SKM-1 (cell line): ENCODE data around the gene ALDH3B2.
"Not testable (repeated sequence)": the region's sequence is repeated elsewhere in the genome, so short reads cannot be mapped to it uniquely, and the experiment has no call there.

Experiments
- DNase-seq: peaks from one replicate; lab custom pipeline; 2025; ENCODE audit not compliant: unreplicated experiment; lab: John Stamatoyannopoulos, UW

The ALDH3B2 gene

DNA sequence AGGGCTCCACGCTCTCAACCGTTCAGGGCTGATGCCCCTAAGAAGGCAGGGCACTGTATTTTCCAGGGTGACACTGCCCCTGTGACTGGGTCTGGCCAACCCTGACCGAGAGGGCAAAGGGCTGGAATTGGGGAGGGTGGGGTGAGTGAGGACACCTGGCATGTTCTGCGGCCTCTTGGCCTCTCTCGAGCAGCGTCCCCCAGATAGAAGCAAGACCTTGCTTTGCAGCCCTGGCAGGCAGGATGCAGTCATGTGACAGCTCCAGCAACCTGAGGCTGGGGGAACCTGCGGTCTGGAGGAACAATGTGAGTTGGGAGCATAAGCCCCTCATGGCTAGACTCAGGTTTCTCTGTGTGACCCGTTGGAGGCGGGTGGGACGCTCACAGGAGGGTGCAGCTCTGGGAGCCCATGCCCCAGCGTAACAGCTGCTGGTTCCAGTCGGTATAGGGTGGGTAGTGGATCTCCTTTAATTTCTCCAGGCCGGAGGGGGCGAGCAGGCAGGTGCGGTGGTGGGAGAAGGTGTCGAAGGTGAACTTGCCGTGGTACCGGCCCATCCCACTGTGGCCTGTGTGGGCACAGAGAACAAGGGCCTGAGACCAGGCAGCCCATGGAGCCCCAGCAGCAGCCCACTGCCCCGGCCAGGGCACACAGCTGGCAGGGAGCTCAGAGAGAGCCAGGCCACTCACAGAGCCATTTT is 11.4 kb downstream of the ALDH3B2 start:
- DNase-seq: no peak

DNA sequence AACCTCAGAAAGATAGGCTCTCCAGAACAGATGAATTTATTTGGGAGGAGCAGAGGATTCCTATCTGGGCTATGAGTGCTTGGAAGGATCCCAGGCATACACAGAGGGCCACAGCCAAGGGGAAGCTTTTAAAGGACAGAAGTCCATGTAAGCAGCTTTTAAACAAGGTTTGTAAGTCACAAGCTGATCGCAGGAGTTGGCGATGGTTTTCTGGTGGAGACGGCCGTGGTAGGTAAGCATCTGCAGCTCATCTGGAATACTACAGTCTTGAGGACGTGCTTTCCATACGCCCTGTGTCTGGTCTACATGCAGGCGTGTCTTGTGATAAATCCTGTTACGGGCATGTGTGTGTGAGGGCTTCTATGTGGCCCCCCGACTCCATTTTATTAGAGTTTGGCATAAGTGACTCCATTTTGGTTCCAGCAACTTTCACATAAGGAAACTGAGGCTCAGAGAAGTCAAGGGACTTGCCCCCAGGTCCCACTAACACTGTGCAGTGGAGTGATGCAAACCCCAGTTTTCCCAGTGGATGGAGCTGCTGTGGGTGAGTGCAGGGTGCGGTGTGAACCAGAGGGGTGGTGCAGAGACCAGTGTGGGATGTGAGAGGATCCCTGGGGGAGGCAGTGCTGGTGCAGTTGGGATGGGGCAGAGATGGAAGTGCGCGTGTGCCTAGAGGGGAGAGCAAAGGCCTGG is 12.1 kb downstream of the ALDH3B2 start:
- no peak for DNase-seq

DNA sequence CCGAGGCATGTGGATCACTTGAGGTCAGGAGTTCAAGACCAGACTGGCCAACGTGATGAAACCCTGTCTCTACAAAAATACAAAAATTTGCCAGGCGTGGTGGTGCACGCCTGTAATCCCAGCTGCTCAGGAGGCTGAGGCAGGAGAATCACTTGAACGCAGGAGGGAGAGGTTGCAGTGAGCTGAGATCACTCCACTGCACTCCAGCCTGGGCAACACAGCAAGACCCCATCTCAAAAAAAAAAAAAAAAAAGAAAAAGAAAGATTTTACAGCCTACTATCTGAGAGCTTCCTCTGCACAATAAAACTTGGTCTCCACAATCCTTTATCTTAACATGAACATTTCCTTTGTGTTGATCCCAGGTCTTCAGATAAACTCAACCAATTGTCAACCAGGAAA is 13.7 kb downstream of the ALDH3B2 start:
- not testable (repeated sequence) for DNase-seq

DNA sequence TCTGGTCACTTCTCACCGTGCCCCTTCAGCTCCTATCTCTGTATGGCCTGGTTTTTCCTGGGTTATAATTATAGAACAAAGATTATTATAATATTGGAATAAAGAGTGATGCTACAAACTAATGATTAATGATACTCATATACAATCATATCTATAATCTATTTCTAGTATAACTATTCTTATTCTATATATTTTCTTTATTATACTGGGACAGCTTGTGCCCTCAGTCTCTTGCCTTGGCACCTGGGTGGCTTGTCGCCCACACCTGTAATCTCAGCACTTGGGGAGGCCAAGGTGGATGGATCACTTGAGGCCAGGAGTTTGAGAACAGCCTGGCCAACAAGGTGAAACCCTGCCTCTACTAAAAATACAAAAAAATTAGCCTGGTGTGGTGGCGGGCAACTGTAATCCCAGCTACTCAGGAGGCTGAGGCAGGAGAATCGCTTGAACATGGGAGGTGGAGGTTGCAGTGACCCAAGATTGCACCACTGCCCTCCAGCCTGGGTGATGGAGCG is 14.7 kb downstream of the ALDH3B2 start:
- not testable (repeated sequence) for DNase-seq

DNA sequence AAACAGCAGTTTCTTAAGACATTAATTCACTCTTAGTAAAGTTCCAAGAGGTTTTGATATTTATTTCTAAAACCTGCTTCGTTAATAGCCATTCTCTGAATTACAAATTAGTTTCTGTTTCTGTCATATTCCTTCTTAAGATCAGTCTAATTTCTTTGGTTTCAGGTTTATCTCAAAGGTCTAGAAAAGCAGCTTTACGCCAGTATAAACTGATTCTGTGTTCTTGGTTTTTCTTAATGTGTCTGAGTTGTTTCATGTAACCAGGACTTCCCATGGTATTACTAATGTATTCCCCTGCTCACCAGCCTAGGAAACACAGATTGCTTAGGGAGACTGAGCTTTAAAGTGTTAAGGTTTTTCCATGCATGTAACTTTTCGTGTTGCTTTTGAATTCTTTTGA is 17.1 kb downstream of the ALDH3B2 start:
- no peak for DNase-seq

DNA sequence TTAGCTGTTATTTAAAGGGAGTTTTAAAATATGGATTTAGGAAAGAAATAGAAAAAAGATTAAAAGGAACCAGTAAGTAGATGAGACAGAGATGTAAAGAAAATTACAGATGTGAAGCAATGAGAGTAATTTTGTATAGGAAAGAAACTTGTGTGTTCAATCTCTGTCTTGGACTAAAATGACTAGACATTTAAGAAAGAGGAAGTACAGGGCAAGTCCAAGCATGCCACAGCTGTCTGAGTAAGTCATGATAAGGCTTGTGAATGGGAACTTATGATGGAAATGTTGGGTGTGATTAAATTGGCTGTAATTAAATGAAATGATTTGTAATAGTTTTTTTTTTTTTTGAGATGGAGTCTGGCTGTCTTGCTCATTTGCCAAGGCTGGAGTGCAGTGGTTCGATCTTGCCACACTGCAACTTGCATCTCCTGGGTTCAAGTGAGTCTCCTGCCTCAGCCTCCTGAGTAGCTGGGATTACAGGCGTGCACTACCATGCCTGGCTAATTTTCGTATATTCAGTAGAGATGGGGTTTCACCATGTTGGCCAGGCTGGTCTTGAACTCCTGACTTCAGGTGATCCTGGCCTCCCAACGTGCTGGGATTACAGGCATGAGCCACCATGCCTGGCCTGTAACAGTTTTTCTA is 18.0 kb downstream of the ALDH3B2 start:
- peak; percentile 30 for DNase-seq

DNA sequence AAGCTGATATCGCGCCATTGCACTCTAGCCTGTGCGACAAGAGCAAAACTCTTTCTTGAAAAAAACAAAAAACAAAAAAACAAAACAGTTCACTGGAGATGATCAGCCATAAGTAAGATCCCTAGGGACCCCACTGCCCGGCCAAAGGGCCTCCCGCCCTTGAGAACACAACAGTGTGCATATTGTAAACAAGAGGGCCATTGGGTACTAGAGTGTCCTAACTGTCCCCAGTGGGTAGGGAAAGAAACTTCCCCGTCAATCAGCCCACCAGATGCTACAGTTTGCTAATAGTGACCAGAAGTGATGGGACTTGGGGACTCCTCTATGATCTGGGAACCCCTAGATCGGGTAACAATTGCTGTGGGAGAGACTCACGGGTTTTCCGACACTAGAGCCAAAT is 20.2 kb downstream of the ALDH3B2 start:
- DNase-seq: no peak

DNA sequence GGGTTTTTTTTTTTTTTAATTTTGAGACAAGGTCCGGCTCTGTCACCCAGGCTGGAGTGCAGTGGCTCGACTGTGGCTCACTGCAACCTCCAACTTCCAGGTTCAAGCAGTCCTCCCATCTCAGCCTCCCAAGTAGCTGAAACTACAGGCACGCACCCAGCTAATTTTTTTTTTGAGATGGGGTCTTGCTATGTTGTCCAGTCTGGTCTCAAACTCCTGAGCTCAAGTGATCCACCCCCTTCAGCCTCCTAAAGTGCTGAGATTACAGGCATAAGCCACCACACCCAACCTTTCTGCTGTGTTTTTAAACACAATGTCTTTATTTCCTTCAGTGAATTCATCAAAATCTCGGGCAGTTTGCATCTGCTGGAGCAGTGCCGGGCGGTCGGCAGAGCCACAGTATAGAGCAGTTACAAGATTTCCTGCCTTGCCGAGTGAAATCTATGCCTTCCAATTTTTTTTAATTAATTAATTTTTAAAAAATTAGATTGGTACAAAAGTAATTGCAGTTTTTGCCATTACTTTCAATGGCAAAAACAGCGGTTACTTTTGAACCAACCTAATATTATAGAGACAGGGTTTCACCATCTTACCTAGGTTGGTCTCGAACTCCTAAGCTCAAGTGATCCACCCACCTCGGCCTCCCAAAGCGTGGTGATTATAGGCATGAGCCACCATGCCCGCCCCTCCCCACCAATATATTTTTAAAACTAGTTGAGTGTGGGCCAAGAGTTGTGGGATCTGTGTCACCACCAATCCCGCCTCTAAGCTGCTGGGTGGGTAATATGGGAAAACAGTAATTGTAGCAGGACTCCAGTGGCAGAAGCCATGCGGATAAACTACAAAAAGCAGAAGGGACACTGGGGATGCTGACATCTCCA is 21.2 kb downstream of the ALDH3B2 start:
- no peak for DNase-seq

DNA sequence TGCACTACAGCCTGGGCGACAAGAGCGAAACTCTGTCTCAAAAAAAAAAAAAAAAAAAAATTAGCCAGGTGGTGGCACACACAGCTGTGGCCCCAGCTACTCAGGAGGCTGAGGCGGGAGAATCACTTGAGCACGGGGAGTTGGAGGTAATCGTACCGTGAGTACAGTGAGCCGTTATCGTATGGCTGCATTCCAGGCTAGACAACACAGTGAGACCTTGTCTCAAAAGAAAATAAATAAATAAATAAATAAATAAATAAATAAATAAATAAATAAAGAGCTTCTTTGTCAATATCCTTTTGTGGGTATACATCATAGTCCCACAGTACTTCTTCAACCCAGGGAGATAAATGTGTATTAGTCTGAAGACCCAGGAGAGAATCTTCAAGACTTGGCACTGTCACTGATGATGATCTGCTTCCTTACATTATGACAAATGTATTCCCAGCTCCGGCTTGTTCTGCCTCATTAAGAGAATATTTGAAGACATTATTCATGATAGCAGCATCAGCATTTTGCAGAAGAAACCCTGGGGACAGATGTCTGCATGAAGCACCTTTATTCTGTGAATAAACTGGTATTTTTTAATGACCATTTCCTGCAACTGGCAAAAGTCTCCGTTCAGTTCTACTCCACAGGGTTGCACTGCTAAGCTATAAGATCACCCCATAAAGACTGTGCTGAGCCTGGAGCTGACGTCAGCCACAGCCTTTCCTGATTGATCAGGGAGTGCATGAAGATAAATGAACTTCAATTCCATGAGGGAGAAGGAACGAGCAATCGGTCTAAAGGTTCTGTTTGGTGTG is 22.2 kb downstream of the ALDH3B2 start:
- DNase-seq: no peak

DNA sequence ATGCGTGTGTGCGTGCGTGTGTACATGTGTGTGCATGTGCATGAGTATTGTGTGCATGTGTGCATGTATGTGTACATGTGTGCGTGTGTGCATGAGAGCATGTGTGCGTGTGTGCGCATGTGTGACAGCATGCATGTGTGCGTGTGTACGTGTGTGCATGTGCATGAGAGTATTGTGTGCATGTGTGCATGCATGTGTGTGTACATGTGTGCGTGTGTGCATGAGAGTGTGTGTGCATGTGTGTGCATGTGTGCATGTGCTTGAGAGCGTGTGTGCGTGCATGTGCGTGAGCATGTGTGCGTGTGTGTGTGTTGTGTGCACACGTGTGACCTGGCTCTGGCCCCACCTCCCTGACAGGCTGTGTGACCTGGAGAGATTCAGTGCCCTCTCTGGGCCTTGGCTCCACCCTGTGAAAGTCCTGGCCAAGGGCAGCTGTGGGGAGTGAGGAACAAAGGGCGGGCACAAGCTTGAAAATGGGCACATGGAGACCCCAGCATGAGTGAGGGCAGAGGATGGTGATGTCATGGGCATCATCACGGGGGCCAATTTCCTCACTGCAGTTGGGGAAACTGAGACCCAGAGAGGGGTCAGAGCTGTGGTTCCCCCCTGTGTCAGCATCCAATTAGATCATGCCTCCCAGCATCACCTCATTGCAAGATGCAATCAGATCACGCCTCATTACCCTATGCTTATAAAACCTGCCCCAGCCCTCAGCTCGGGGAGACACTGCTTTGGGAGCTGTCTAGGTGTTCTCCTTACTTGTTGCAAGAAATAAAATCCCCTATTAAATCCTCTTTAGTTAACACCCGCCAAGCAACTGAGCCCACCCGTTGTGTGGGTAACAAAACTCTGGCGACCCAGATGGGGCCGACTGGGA is 24.6 kb downstream of the ALDH3B2 start:
- DNase-seq: no peak

DNA sequence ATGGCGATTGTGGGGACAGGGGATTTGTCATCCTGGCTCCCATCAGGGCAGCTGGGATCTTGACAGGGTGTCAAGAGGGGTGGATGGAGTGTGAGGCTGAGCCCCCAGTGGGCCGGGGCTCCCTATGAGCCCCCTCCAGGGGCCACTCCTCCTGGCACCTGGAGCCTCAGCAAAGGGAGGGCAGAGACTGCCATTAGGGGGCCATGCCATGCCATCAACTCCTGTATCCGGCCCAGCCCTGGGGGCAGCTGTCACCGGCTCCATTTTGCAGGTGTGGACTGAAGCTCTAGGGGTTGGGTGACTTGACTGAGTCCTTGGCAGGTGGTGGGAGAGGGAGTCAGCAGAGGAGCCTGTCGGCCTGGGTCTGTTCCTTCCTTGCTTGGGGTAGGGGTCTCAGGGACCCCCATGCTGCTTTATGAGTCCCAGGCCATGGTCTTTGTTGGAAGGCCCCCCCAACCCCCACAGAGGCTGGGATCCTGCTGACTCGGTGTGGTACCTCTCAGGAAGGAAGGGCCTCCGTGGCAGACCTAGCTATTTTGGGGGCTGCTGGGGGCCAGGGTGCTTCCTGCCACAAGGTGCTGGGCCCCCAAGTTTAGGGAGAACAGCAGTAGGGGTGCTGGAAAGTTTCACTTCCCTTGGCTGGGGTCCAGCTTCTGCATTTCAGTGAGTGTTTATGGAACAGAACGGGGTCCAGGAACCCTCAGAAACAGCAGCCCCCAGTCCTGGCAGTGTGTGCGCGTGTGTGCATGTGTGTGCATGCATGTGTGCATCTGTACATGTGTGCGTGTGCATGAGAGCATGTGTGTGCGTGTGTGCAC is 25.4 kb downstream of the ALDH3B2 start:
- DNase-seq: no peak

DNA sequence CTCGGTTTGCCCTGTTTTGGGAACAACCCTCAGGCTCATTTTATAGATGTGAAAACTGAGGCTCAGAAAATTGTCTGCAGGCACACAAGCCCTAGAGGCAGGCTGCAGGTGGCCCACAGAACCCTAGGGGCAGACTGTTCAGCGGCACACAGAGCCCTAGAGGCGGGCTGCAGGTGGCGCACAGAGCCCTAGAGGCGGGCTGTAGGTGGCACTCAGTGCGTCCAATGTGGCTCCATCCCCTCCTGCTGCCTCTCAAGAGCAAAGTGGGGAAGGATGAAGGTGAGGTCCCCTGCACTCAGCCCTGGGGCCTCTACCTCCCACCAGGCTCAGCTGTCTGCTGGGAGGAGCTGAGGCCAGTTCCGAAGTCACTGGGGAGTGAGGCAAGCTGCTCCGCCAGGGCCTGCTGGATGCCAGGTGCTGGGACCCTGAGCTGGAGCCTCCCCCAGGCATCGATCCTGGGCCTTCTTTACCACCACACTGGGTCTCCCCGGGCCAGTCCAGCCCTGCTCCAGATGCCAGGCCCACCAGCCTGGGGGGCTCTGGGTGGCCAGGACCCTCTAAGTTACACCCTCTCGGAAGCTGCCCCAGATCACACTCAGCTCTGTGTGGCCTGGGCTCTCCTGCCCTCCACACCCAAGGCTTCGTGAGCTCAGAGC is 26.2 kb downstream of the ALDH3B2 start:
- no peak for DNase-seq

DNA sequence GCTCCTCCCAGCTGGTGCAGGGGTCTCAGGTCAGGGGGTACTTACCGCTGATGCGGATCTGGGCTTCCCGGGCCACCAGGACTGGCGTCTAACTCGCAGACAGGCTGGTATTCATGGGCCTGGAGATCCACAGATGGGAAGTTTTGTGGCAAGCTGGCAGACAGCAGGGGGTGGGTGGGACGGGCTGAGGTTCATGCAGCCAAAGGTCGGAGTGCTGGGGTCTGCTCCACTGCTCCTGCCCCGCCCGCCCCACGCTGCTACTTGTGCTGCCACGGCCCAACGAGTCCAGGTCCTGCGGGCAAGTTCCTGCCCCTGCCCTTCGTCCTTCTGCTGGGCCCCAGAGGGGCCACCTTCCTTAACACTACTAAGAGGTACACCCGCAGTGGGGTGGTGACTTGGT is 27.0 kb downstream of the ALDH3B2 start:
- DNase-seq: no peak

DNA sequence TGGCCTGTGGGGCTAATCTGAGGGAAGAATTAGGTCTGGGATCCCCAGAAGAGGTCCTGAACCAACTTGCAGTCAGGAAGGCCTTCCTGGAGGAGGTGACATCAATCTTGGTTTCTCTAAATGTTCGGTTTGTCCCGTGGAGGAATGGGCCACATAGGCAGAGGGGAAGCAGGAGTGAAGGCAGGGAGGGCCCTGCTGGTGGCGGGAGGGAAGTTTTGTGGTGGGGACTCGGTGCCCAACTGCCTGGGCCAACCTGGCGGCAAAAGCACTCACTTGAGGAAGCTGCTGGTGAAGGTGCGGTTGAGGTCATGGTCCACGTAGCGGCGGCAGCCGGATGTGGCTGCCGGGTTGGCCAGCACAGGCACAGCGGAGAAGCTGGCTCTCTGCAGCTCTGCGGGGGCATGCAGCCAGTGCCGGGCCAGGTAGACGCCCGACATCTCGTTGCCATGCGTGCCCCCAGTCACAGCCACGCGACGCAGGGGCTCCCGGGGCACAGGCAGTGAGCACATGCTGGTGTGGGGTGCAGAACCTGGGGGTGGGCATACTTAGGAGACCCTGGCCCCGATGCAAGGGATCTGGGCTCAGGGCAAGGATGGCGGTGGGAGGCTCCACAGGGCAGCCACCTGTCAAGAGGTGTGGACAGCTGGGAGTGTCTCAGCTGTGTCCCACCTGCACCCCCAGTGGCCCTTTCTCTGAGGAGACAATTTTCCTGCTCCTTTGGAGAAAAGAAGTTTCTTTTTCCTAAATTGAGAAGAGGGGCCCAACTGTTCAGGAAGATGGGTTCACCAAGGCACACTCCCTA is 27.7 kb downstream of the ALDH3B2 start:
- DNase-seq: no peak

DNA sequence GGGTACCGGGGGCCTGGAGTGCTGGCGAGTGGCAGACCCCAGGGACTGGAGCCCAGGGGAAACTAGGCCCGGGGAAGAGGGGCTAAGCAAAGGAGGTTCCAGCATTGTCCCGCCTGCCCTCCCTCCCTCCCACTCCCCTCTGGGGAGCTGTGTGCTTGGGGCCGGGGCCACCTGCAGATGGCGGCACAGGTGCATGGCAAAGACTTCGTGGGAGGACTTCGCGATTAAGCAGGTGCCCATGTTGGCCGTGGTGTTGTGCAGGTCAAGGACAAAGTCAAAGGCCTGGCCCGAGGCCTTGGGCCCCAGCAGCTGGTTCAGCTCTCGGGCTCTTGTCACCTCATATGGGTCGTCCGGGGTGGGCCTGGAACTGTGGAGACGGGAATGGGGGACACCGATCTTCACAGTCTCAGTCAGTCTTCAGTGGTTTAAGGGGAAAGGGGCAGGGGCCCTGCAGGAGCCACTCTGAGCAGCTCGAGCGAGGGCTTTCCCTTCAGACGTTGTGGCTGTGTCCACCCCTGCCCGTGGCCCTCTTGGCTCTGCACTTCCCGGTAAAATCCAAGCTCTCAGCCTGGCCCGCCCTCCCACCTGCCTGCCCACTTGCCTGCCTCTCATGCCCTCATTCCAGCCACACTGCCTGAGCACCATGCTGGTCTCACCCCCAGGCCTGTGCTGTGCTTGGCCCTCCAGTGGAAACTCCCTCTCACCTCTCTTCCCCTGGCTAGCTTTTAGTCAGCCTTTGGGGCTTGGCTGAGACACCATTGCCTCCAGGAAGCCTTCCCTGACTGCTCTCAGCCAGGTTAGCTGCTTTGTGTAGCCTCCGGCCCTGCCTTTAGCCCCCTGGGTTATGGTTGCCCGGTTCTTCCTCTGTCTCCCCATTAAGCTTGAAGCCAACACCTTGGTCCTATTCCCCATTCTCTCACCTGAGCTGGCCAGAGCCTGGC is 28.6 kb downstream of the ALDH3B2 start:
- DNase-seq: no peak
